ENCODE data around the gene RCOR3.

- TF ChIP-seq CTCF (IDR thresholded peaks at IDR 0.05) = no peak
- no peak for TF ChIP-seq EZH2 (IDR thresholded peaks at IDR 0.05)
- TF ChIP-seq EZH2phosphoT487 (IDR thresholded peaks at IDR 0.05) = no peak
Observed at GRCh38 chr1:211335522-211336157, 76.5 kb downstream of the RCOR3 start.
